DMS53 (cell line): ENCODE results near the gene SH3RF2.
"Not testable (repeated sequence)": the region's sequence is repeated elsewhere in the genome, so short reads cannot be mapped to it uniquely, and the experiment has no call there.

Source experiments
- DNase-seq: peaks from one replicate; lab custom pipeline; 2025; lab: John Stamatoyannopoulos, UW

Gene SH3RF2

DNA sequence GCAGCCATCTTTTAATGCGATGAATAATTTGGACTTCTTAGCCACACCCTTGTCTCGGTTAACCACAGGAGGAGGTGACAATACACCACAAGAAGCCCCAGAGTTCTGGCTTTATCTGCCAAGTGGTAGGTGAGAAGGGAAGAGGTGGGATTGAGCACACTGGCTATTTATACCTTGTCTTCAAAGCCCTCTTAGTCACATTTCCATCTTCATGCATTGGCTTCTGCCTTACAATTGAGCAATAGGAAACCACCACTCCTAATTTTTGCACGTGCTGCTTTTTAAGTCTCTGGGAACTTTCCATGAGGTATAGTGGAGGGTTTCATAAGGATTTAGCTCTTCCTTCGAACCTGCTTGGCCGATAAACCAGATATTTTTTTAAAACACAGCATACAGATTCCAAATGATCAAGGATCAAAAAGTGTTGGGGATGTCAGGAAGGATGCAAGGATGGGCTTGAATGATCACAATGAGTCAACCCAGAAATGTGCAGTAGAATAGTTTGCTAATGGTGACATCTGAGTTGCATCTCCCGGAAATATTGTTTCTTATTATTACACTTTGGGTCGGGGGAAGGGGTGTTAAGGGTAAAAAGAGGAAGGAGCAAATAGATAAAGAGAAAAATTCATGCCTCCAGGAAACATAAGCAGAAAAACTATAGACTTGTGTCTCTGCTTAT, 143.5 kb downstream of the SH3RF2 start:
- DNase-seq, result no peak

DNA sequence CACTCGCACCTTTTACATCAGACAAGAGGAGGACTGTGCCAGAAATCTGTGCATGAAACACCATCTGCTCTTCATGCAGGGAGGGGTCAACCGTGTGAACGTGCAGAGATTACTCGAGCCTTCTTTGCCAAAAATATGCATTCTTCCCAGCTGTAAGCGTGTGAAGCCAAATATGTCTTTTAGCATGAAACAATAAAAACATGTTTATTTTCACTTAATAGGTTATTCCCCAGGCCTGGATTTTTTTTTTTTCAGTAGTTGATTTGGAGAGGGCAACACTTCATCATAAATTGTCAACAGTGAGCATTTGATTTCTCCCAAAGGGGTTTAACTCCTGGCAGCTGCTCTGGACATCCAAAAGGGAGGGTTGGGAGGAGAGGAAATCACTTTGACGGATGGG, 145.2 kb downstream of the SH3RF2 start:
- DNase-seq, result no peak

DNA sequence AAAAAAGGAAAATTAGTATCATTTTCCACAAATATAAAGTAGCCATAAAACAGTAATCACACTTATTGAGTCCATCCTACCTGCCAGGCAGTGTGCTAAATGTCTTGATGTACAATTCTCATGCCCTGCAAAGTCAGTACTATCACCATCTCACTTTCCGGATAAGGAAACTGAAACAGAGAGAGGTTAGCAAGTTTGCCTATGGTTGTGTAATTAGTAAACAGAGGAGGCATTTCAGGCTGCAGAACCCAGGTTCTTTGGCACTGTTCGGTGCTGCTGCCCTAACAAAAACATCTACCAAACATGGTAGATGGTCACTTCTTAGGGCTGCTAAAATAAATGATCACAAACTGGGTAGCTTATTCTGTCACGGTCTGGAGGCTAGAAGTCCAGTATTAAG, 146.4 kb downstream of the SH3RF2 start:
- no peak for DNase-seq

DNA sequence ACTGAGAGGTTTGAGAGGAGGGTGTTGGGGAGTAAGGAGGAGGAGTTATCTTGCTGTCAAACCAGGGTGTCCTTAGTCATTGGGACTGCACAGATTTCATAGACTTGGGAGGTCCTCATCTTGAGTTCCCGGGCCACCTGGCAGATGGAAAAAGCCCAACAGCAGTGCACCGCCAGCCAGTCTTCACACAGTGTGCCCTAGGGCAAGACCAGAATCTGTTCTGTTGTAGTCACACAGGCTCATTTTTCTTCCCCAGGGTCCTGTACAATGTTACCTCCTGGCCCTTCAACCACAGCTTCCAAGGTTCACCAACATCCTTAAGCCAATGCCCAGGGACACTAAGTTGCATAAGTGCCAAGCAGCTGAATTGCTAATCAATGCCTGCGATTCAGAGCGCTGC, 148.0 kb downstream of the SH3RF2 start:
- DNase-seq, result no peak

DNA sequence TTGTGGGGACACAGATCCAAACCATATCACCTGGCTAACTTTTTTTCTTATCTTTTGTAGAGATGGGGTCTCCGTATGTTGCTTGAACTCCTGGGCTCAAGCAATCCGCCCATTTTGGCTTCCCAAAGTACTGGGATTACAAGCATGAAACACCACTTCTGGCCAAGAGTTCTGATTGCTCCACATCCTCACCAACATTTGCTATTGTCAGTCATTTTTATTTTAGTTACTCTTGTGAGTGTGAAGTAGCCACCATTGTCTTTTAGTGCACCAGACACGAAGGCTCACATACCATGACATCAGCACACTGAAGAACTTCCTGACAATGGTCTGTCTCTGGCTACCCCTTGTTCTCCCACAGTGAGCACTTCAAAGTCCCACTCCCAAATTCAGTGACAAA, 151.7 kb downstream of the SH3RF2 start:
- DNase-seq, result no peak

DNA sequence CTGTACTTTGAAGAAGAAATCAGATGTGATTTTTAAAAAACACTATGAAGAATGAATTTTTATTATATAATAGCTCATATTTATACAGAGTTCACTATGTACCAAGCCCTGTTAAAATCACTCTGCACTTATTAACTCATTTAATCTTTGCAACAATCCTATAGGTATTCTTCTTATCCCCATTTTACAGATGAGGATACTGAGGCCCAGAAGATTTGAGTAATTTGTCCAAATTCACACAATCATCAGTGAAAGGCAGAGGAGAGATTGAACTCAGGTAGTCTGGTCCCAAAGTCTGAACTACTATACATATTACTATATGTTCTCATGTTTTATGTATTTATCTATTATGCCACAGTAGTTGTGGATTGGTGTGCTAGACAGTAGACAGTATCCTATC, 152.9 kb downstream of the SH3RF2 start:
- DNase-seq, result no peak

DNA sequence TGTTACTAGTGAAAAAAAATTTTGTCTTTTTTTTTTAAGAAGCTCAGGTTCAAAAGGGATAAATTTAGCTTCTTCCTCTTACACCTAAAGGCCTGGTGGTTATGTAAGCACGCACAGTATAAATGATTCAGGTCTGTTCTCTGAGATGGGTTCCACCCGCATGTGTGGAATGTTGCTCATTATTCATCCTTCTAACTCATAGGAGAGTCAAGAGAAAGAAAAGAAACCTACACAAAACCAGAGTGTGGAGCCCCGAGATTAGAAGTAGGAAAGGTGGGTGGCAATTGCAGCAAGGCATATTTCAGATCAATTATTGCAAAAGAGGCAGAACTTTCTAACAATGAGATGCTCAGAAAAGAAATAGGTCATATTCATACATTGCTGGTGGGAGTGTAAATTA, 155.5 kb downstream of the SH3RF2 start:
- DNase-seq, result no peak

DNA sequence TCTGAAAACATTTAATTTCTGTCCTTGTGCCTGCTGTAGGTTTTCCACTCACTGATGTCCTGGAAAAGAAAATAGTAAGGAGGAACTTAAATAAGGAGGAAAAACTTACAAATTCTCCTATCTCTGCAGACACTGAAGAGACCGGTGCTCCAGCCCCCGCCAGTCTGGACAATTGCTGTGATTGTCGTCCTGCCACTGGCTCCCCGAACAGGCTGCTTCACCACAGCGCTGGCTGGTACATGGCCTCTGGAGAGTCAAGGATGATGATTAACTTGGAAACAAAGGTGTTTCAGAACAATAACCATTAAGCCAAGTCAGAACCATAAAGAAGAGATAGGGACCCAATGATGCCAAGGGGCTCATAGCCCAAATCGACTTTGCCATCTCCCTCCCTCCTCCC, 161.7 kb downstream of the SH3RF2 start:
- no peak for DNase-seq

DNA sequence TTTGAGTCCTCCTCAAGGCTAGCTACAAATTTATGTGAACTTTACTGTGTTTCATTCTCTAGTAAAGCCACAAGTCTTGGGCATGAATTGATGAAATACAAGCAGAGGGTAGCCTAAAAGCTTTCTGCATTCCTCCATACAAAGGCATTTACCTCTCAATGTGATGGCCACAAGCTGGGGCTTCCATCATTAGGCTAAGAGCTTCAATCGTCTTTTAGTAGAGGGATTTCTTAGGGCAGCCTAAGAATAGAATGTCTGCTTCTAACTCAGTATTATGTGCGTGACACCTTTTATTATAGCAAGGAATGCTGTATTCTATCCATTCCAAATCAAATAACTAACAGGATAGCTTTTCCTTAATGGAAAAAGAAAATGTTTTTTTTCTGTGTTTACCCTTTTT, 165.3 kb downstream of the SH3RF2 start:
- no peak for DNase-seq

DNA sequence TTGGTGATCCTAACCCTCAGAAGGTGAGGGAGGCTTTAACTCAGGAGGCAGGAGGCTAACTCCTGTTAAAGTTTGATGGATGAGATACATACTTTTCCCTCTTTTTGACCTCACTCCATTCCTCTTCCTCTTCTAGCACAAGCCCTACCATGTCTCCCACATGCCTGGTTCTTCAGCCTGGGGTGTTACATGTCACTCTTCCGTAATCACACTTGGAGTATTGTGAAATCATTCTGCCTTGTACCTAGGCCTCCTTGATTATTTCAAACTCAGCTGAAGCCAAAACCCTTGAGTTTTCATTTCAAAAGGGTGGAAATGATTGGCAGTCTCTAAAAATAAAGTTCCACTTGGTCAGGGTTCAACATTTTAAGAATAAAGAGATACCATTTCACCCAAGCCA, 167.2 kb downstream of the SH3RF2 start:
- DNase-seq, result no peak

DNA sequence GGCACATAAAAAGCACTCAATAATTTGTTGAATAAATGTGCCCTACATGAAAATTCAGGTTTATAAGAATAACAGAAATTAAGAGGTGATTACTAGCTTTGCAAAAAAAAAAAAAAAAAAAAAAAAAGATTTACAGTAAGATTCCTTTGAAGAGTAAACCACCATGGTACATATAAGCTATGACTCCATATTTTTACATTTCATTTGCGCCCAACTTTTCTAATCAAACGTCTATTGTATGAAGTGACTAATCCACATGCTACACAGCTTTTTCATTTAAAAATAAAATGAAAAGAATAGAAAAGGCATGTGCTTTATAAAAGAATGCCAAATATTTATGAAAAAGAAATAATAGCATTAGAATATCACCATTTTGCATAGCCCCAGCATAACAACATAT, 169.1 kb downstream of the SH3RF2 start, which contains the start of gene PLAC8L1:
Gene PLAC8L1 (minus strand): TSS at position 101 of the 400 bp plus-strand sequence. CDS start 1,266 bp downstream, outside the sequence.
- no peak for DNase-seq

DNA sequence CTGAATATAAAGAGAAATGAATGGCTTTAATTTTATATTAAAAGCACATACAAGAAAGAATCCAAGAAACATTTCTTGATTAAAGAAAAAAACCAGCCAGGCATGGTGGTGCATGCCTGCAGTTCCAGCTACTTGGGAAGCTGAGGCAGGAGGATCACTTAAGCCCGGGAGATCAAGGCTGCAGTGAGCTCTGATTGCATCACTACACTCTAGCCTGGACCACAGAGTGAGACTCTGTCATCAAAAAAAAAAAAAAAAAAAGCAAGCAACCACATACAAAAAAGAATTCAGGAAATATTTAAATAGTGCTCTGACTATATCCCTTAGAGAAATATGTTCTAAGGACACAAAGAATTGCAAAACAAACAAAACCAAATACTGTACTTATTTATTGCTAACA, 171.5 kb downstream of the SH3RF2 start:
- DNase-seq, result no peak

DNA sequence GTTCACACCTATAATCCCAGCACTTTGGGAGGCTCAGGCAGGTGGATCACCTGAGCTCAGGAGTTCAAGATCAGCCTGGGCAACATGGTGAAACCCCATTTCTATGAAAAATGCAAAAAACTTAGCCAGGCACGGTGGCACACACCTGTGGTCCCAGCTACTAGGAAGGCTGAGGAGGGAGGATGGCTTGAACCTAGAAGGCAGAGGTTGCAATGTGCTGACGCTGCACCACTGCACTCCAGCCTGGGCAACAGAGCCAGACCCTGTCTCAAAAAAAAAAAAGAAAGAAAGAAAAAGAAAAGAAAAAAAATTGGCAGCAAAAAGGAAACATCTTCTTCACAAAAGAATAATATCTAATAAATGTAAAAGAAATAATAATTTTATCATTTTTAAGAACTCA, 172.5 kb downstream of the SH3RF2 start:
- DNase-seq, result not testable (repeated sequence)

DNA sequence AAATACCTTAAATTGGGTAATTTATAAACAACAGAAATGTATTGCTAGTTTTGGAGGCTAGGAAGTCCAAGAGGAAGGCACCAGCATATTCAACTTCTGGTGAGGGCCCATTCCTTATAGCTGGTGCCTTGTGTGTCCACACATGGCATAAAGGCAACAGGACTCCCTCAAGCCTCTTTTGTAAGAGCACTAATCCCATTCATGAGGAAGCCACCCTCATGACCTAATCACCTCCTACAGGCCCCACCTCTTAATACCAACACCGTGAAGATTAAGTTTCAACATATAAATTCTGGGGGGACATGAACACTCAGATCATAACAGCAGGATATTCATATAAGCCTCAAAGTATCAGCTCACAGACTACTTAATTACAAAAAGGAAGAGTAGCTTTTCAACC, 173.0 kb downstream of the SH3RF2 start:
- no peak for DNase-seq

DNA sequence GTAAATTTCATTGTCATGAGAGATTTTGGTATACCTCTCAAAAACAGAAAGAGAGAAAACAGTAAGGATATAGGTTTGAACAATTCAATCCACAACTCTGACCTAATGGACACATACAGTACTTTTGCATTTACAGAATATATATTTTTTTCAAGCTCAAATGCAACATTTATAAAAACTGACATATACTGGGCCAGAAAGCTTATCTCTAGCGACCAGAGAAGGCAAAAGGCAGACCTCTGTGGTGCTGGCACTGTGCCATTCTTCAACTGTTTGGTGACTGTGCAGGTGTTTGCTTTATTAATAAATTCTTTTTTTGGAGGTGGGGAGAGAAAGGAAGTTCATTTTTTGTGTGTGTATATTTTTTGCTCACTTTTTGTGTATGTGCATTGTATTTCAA, 175.0 kb downstream of the SH3RF2 start:
- peak; percentile 22 for DNase-seq

DNA sequence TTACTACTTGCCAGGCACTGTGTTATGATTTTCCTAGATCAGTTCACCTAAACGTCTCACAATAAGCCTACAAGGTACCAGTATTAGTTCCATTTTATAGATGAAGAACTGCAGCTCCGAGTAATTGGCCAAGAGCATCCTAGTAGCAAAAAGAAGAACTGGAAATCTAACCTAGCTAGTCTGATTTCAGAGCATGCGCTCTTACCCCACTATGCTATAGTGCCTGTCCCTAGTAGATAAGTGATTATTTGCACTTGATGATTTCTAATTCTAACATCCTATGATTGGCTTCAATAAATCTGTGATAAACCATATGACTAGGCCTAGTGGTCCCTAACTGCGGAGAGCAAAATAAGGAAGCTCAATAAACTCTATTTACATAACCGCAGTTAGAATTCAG, 176.1 kb downstream of the SH3RF2 start:
- no peak for DNase-seq
